Measurements from ENCODE around the gene KCNH2. TPM values are rescaled to one million over a fixed set of nuclear protein-coding genes. Genes with fewer than 3 reads are reported as not detected.

Gene KCNH2
- total RNA-seq, 1 experiment from 2014 or later = 1.5 TPM

- H3K27me3 ChIP-seq (replicated peaks; ENCODE audit: insufficient read depth, low read depth, low read length, poor library complexity) = no peaks in the 10 kb centered on the region
- TF ChIP-seq EZH2 (IDR thresholded peaks at IDR 0.05; ENCODE audit: borderline replicate concordance, low read depth, low read length, poor library complexity, severe bottlenecking) = no peak
- no peak for DNase-seq (ENCODE audit: low spot score)
- no peak overlapping the region for H3K4me3 ChIP-seq (ENCODE audit: low read depth, low read length, poor library complexity, severe bottlenecking)
- ChIA-PET CTCF (interaction anchor here (0.6 kb wide), 1 partner anchor 14 kb away, joined by 8 read pairs; no protein-coding TSS in a partner anchor), POLR2A (ENCODE audit: low non-redundant PET) (no interaction called here)
- intact Hi-C loops (cut with micrococcal nuclease; ENCODE audit: unreplicated experiment) = no loop called here
- no peaks in the 10 kb centered on the region for H3K36me3 ChIP-seq (ENCODE audit: insufficient read depth, low read length, poor library complexity, severe bottlenecking)
- no peak overlapping the region for H3K27ac ChIP-seq (ENCODE audit: low read depth, low read length, poor library complexity, severe bottlenecking)
- BruUV-seq (replicated peaks) = no TSS peak
- no peaks in the 10 kb centered on the region for H3K9me3 ChIP-seq (ENCODE audit: low read depth, low read length, poor library complexity, severe bottlenecking)
- H3K4me1 ChIP-seq (ENCODE audit: insufficient read depth, low read length, poor library complexity, severe bottlenecking) = peaks cover 4% of the 10 kb centered on the region
These were observed 14.0 kb upstream of the KCNH2 start for GRCh38 chr7:150992051-150992640.

- H3K4me1 ChIP-seq (ENCODE audit: insufficient read depth, low read length, poor library complexity, severe bottlenecking) = no peaks in the 10 kb centered on the region
- BruUV-seq (replicated peaks) = no TSS peak
- H3K27me3 ChIP-seq (replicated peaks; ENCODE audit: insufficient read depth, low read depth, low read length, poor library complexity) = no peaks in the 10 kb centered on the region
- H3K36me3 ChIP-seq (ENCODE audit: insufficient read depth, low read length, poor library complexity, severe bottlenecking) = no peaks in the 10 kb centered on the region
- ChIA-PET POLR2A (ENCODE audit: low non-redundant PET) (no interaction called here), CTCF (no interaction called here)
- H3K9me3 ChIP-seq (ENCODE audit: low read depth, low read length, poor library complexity, severe bottlenecking) = no peaks in the 10 kb centered on the region
- intact Hi-C loops (cut with micrococcal nuclease; ENCODE audit: unreplicated experiment) = no loop called here
- DNase-seq (ENCODE audit: low spot score) = no peak
- no peak for TF ChIP-seq CTCF (conservative IDR thresholded peaks at IDR 0.05; ENCODE audit: low read depth, low read length)
- no peak for TF ChIP-seq EZH2 (IDR thresholded peaks at IDR 0.05; ENCODE audit: borderline replicate concordance, low read depth, low read length, poor library complexity, severe bottlenecking)
- no peak within 1 kb of the TSS for H3K4me3 ChIP-seq (ENCODE audit: low read depth, low read length, poor library complexity, severe bottlenecking)
- no peak within 1 kb of the TSS for H3K27ac ChIP-seq (ENCODE audit: low read depth, low read length, poor library complexity, severe bottlenecking)
These were observed 12.5 kb upstream of the KCNH2 start, which contains the start of gene NOS3 for GRCh38 chr7:150990416-150991186. Gene NOS3, plus strand, starts transcription at chr7:150991017. Its CDS starts 2,787 bp downstream, at chr7:150993804.

- no TSS peak for BruUV-seq (replicated peaks)
- intact Hi-C loops (cut with micrococcal nuclease; ENCODE audit: unreplicated experiment) = no loop called here
- ChIA-PET POLR2A (ENCODE audit: low non-redundant PET) (no interaction called here), CTCF (interaction anchor here (0.7 kb wide), 1 partner anchor 220 kb away, joined by 3 read pairs; no protein-coding TSS in a partner anchor)
- H3K9me3 ChIP-seq (ENCODE audit: low read depth, low read length, poor library complexity, severe bottlenecking) = no peaks in the 10 kb centered on the region
- no peak overlapping the region for H3K27ac ChIP-seq (ENCODE audit: low read depth, low read length, poor library complexity, severe bottlenecking)
- no peak overlapping the region for H3K4me3 ChIP-seq (ENCODE audit: low read depth, low read length, poor library complexity, severe bottlenecking)
- no peaks in the 10 kb centered on the region for H3K27me3 ChIP-seq (replicated peaks; ENCODE audit: insufficient read depth, low read depth, low read length, poor library complexity)
- H3K4me1 ChIP-seq (ENCODE audit: insufficient read depth, low read length, poor library complexity, severe bottlenecking) = no peaks in the 10 kb centered on the region
- H3K36me3 ChIP-seq (ENCODE audit: insufficient read depth, low read length, poor library complexity, severe bottlenecking) = no peaks in the 10 kb centered on the region
- no peak for DNase-seq (ENCODE audit: low spot score)
- TF ChIP-seq EZH2 (IDR thresholded peaks at IDR 0.05; ENCODE audit: borderline replicate concordance, low read depth, low read length, poor library complexity, severe bottlenecking) (no peak), CTCF (conservative IDR thresholded peaks at IDR 0.05; ENCODE audit: low read depth, low read length) (no peak)
These were observed 11.3 kb upstream of the KCNH2 start for GRCh38 chr7:150989456-150989855.
